HG03095 (cell line): ENCODE measurements around the gene PTPRR.

Experiments
- ATAC-seq: cut with Tn5 transposase; IDR thresholded peaks from one replicate; pipeline ENCODE4 v1.9.1; 2021; ENCODE audit warnings: moderate library complexity; ENCODE audit not compliant: unreplicated experiment

Gene PTPRR

DNA sequence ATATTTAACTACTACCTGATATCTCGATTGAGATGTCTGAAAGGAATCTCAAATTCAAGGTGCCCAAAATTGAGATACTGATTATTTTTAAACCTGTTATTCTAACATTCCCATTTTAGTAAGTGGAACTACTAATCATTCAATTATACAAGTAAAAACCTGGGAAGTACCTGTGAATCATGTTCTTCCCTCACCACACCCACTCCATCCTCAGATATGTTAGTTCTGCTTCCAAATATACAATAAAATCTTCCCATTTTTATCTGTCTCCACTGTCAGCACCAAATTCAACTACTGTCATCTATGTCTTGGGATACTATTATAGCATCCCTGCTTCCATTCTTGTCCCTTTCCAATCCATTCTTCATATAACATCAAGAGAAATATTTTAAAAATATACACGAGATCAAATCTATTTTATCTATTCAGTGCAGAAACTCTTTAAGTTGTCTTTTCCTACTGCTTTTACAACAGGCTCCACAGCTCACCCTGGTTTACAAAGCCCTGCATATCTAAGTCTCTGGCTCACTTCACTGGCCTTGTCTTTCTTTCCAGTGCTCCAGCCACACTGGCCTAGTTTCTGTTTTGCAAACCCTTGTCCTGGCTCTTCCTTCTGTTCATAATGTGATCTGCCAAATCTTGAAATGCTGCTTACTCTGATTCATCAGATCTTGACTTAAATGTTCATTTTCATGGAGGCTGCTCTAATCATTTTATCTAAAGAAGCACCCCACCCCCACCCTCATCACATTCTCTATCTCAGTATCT is 122.3 kb downstream of the PTPRR start:
- ATAC-seq = no peak

DNA sequence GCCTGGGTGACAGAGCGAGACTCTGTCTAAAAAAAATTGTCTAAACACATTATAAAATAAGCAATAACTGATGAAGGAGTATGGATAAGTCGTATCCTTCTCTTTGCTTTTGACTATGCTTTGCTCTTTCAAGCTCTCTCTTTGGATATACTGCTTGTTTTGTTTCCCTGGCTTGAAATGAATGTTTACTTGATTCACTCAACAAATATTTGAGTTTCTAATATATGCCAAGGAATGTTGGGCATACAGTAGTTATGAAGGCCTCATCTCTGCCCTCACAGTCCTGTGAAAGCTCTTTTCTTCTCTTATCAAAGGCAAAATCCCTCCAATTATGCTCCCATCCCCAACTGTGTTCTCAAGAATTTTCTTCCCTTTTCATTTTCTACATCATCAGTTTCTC is 123.5 kb downstream of the PTPRR start:
- no peak for ATAC-seq

DNA sequence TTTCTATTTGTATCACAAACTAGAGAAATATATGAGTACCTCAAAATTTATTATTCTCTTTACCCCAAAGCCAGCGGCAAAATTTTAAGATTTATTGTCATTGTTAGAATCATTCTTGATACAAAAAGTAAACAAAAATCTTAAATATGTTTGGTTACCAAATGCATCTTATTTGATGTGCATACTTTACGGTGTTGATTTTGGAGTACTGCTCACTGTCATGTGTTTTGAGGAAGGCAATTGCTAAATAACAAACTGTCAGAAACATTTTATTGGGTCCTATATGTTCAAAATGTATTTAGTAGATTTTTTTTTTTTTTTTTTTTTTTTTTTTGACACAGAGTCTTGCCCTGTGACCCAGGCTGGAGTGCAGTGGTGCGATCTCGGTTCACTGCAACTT is 124.9 kb downstream of the PTPRR start:
- ATAC-seq = no peak

DNA sequence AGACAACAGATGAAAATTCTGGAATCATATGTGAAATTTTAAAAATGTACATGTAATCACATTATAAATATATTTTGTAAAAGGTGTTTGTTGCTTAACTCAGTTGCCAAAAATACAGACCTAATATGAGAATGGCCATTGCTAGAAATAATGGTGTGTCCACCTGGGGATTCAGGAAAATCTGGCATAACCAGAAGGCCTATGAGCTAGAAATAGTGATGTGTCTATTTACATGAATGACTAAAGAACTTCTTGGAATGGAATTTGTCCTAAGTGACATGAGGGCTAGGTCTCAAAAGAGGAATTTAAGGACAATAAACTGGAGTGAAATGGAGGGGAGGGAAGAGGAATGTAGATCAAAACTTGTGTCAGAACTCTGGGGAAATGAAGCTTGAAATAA is 126.4 kb downstream of the PTPRR start:
- no peak for ATAC-seq

GRCh38 chr12:70788774-70789173 is 131.8 kb downstream of the PTPRR start:
- ATAC-seq = no peak

GRCh38 chr12:70787612-70788011 is 132.9 kb downstream of the PTPRR start:
- ATAC-seq = no peak

DNA sequence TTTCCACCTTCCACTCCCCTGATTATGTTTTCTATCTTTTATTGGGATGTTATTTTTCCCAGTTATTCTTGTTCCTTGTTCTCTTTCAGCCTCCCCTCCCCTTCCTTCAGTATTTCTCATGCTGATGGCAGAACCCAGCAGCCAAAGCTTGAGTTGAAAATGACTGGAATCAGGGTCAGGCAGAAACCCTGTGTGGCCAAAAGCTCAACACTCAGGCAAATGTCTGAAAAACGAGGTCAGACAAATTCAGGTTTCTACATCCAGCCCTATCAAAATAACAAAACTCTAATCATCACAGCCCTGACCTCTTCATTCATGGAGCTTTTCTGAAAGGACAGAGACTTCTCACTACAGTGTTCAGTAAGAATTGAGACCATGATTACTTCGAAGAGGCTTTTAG is 134.6 kb downstream of the PTPRR start:
- ATAC-seq = no peak

- no peak for ATAC-seq
Observed at GRCh38 chr12:70784042-70784668, 136.4 kb downstream of the PTPRR start.

DNA sequence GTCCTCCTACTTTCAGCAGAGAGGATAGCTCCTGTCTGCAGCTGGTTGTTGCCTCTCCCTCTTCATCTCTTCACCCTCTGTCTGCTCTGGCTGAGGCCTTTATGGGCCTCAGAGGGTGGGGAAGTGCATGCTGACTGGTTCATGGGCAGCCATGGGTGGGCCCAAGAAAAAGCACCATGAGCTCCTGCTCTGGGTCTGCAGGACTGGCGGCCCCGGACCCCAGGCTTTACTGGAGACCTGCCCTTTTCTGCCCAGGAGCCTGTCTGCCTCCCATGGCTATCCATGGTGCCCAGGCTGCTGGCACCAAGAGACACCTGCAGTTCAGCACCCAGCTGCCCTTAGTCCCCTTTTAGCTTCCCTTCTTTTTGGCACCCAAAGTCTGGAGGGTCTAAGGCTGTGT is 137.1 kb downstream of the PTPRR start:
- ATAC-seq = no peak

GRCh38 chr12:70779250-70779649 is 141.3 kb downstream of the PTPRR start:
- no peak for ATAC-seq

GRCh38 chr12:70774055-70774454 is 146.5 kb downstream of the PTPRR start:
- ATAC-seq = no peak

DNA sequence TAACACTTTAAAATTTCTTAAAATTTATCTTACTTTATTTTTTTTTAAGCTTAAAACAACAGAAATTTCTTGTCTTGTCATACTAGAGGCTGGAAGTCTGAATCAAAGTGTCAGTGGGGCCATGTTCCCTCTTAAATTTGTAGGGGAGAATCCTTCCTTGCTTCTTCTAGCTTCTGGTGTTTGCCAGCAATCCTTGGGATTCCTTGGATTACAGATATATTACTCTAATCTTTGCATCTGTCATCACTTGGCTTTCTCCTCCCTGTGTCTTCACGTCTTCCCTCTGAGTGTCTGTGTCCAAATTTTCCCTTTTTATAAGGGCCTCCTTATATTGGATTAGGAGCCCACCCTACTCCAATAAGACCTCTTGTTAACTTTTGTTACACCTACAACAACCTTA is 147.7 kb downstream of the PTPRR start:
- no peak for ATAC-seq

GRCh38 chr12:70771581-70771980 is 149.0 kb downstream of the PTPRR start:
- no peak for ATAC-seq

DNA sequence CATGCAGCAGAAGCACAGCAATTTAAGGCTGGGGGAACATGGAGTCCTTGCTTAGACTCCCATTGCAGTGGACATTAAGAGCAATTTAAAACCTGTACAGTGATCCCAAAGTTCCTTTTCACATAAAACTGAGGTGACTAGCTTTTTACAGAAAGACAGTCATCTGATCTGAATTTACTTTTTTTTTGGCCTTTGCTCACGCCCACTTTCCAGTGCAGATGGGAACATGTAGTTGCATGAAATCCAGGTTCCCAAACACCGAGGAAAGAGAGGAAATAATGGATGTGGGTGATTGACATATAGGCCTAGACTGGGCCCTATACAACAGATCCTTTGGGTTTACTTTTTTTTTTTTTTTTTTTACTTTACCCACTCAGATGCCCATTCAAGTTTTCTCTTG is 156.9 kb downstream of the PTPRR start:
- ATAC-seq = no peak

DNA sequence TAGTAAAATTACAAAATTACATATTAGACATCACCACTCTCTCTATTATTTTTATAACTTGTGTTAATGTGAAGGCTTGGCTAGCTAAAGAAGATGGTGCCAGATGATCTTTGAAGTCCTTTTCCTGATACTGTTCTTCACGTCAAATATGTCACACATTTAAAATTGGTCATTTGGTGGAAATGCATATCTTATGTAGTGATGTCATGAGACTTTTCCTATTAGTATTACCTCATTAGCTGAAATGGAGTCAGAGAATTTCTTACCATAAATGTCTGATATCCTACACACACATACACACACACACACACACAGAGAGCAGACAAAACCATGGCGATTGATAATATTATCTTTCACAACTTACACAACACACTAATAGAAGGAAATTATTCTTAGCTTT is 158.5 kb downstream of the PTPRR start:
- no peak for ATAC-seq

DNA sequence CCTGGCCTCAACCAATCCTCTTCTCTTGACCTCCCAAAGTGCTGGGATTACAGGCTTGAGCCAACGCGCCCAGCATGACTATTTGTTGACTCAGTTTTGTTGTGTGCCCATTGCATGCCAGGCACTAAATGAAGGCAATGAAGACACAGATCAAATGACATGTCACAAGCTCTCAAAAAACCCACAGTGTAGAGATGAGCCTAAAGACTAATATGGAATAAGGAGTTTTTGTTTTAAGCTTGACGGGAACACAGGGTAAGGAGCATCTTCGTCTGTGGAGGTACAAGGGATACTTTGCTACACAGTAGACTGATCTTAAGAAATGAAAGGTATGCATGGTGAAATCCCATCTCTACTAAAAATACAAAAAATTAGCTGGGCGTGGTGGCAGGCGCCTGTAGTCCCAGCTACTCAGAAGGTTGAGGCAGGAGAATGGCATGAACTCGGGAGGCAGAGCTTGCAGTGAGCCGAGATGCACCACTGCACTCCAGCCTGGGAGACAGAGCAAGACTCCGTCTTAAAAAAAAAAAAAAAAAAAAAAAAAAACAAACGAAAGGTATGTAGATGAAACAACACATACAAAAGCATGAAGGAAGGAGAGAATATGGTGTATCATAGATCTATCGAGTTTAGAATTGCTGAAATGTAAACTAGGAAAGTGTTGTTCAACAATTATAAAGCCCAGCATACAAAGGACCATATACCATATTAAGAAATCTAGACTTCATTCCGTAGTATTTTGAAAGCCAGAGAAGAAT is 161.2 kb downstream of the PTPRR start:
- no peak for ATAC-seq

DNA sequence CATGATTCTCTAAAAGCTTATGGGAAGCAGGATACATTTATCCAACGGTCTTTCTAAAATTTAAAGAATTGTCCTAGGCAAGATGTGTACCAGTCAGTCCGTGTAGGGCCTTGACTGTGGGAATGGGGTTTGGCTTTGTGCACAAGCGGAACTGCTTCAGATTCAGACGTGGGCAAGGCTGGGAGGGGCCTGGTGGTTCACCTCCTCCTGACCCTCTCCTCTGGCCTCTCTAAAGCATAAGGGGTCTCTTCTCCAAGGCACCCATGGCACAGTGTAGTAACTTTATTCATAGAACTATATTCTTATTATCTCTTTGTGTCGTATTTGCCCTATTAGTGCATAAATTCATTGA is 162.1 kb downstream of the PTPRR start:
- ATAC-seq = no peak

DNA sequence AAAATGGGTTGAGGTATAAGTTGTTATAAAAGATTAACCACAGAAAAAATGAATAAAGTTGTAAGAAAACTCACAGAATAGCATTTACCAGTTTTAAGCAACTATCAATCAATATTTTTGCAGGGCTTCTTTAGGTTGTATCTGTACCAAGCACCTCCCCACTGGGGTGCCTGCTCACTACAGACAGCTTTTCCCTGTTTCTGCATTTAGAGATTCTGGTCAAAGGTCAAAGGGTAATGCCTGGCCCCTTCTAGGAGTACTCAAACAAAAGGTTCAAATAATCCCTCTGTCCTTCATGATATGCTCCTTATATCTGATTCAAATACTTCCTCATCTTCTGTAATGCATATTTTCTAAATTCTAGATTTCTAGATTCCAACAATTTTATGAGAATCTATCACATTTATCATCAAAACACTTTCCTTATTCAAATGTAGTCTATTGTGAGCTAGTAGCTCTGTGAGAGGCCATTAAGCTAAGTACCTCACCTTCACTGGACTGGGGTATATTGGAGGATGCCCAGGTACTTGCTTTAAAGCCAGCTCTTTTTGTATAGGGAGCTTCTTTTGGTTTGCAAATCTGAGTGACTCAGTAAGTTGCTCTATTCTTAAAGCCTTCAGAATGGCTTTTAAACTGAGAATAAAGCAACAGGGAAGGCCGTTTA is 162.6 kb downstream of the PTPRR start:
- ATAC-seq = no peak

DNA sequence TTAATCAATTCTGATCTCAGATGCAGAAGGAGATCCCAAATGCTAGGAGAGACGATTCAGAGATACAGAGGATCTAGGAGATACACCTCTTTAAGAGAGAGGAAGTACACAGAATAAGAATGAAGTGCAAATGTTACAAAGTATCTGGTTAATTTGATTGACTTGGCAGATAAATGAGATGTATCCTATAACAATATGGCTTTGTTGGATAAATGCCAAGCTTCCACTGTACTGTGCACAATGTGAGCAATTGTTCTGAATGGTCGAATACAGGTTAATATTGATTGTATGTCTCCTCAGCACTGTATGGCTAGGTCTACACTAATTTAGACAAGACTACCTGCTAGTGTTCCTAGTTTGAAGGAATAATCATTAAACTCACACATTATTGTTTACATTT is 163.7 kb downstream of the PTPRR start:
- ATAC-seq = no peak

GRCh38 chr12:70756118-70756517 is 164.4 kb downstream of the PTPRR start:
- no peak for ATAC-seq

DNA sequence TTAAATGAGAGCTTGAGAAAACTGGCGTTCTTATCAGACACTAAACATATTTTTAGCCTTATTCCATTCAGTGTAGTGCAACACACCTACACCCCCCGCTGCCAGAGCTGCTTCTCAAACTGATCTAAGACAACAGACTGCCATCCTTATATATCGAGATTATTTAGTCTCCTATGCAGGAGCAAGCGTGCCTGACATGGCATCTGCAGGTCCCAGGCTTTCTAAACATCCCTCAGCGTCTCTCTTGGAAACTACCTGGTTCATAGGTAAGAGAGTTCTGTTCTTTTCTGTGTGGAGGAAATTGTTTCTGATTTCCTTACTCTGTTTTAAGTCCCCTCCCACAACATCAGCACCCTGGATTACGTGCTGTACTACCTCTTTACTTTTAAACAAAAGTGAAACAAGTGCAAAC is 166.2 kb downstream of the PTPRR start:
- no peak for ATAC-seq

DNA sequence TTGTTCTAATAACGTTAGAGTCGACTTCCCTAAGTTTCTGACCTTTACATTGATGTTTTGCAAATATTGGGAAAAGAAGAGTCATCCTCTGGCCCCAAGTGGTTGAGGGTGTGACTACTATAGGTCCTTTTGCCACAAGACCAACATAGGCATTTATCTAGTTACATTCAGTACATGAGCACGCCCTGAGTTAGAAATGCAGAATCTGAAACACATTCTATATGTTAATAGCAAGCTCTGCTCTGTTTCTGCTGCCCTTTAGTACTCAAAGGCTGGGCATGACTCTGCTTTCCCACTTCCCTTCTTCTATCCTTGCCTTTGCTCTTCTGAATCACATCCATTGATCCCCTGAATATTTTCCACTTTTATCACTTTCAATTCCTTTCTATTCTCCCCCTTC is 168.2 kb downstream of the PTPRR start:
- ATAC-seq = no peak
